Mucosa of descending colon (tissue), 3 donors: ENCODE measurements around the gene CDC42BPA. TPM values are rescaled to one million over a fixed set of nuclear protein-coding genes. Genes with fewer than 3 reads are reported as not detected.

ENCODE experiments used
- ATAC-seq: fragments of 200-7000 bp; cut with Tn5 transposase; one replicate; pipeline ENCODE4 v1.9.1; 2020; ENCODE audit warnings: mild to moderate bottlenecking, moderate library complexity
- DNase-seq, 3 donors: peaks; one replicate each; pipeline ENCODE4 v3.0.0-alpha.2; 2020
- H3K36me3 ChIP-seq: fragments of 200-600 bp; one replicate; pipeline ENCODE4 v1.8.0; 2021; ENCODE audit warnings: low read depth, mild to moderate bottlenecking
- H3K4me1 ChIP-seq: fragments of 200-600 bp; one replicate; pipeline ENCODE4 v1.8.0; 2021; ENCODE audit warnings: low read depth, mild to moderate bottlenecking
- H3K4me3 ChIP-seq: fragments of 200-600 bp; one replicate; pipeline ENCODE4 v1.8.0; 2021; ENCODE audit warnings: mild to moderate bottlenecking
- H3K9me3 ChIP-seq: fragments of 200-600 bp; one replicate; pipeline ENCODE4 v1.8.0; 2021; ENCODE audit warnings: mild to moderate bottlenecking
- CTCF ChIP-seq: fragments of 200-600 bp; IDR thresholded peaks from one replicate; pipeline ENCODE4 v1.8.0; 2022; ENCODE audit warnings: antibody characterized with exemption, mild to moderate bottlenecking
- intact Hi-C, 2 donors: fragments of 100-400 bp; cut with DNase I in 1 of 2; cut with micrococcal nuclease in 1 of 2; formaldehyde crosslinking; loops; one replicate each; pipeline versions ENCODE4 v1.11.0 to v1.11.1; 2022; cut with DNase I, micrococcal nuclease
- long read RNA-seq, 2 donors: library from polyadenylated mRNA; unstranded; transcript quantifications; one replicate each; pipeline ENCODE4 v2.0.0, GENCODE V29; 2019 to 2021
- total RNA-seq, 3 donors: library from RNA; stranded (reverse); fragmentation: NEBNext Ultra II Directional in 2 of 3; extraction: Animal tissue kit (Norgen Biotek cat#: 25700) in 2 of 3; gene quantifications; one replicate each; pipeline versions ENCODE4 v1.2.1 to v1.2.4, GENCODE V29; 2021 to 2023
- donor health status: DM: no; HTN: no; CAD: no; lungs with moderate emphysema.
- donor health status: DM: no; HTN: no; CAD: no.
- donor health status: DM: no; HTN: yes; CAD: no.

Gene CDC42BPA
- total RNA-seq = 10 to 100 TPM; 32.6 to 70.7 (median 50.2) TPM
- long read RNA-seq, donor 1, full-length matches to known transcripts = 1 of 20 reads
- long read RNA-seq, donor 1, partial matches to known transcripts = 14 of 20 reads
- long read RNA-seq, donor 1, other reads (novel, unspliced or antisense) = 5 of 20 reads
- long read RNA-seq, donor 2, partial matches to known transcripts = 9 of 10 reads
- long read RNA-seq, donor 2, other reads (novel, unspliced or antisense) = 1 of 10 reads

- DNase-seq (peak; percentile 79 to 88 (median 86)), ATAC-seq (peak; percentile 79)
- intact Hi-C loops = no loop called here
- TF ChIP-seq CTCF = no peak
- Histone ChIP-seq H3K4me3 (peak within 1 kb of the TSS; percentile 65), H3K36me3 (no peaks in the 10 kb centered on the region), H3K9me3 (no peaks in the 10 kb centered on the region), H3K4me1 (peaks cover 26% of the 10 kb centered on the region)
Measured at GRCh38 chr1:227318016-227318852, at the start of gene CDC42BPA. CDC42BPA (minus strand) TSS chr1:227318492; CDS start chr1:227317182, 1,310 bp downstream.

- no peak for DNase-seq
- intact Hi-C loops = no loop called here
- ATAC-seq = no peak
Measured at GRCh38 chr1:227368009-227368408, 49.7 kb upstream of the CDC42BPA start.

GRCh38 chr1:227365473-227366431, 47.5 kb upstream of the CDC42BPA start:
- DNase-seq = peak in 1 of 3 donors; percentile 49
- Histone ChIP-seq H3K36me3 (no peaks in the 10 kb centered on the region), H3K9me3 (no peaks in the 10 kb centered on the region), H3K4me1 (peaks cover 4% of the 10 kb centered on the region), H3K4me3 (no peak overlapping the region)
- intact Hi-C loops = no loop called here
- peak; percentile 95 for ATAC-seq
- TF ChIP-seq CTCF = no peak

More at GRCh38 chr1:227368009-227368408, 49.7 kb upstream of the CDC42BPA start:
- H3K4me1 ChIP-seq = peaks cover 4% of the 10 kb centered on the region
- no peak for TF ChIP-seq CTCF
- no peaks in the 10 kb centered on the region for H3K36me3 ChIP-seq
- H3K9me3 ChIP-seq = no peaks in the 10 kb centered on the region
- H3K4me3 ChIP-seq = no peak overlapping the region

GRCh38 chr1:227364657-227365056, 46.4 kb upstream of the CDC42BPA start:
- ATAC-seq = no peak
- Histone ChIP-seq H3K4me3 (no peak overlapping the region), H3K9me3 (no peaks in the 10 kb centered on the region), H3K4me1 (peaks cover 4% of the 10 kb centered on the region), H3K36me3 (no peaks in the 10 kb centered on the region)
- TF ChIP-seq CTCF = no peak
- intact Hi-C loops = no loop called here
- no peak for DNase-seq

DNA sequence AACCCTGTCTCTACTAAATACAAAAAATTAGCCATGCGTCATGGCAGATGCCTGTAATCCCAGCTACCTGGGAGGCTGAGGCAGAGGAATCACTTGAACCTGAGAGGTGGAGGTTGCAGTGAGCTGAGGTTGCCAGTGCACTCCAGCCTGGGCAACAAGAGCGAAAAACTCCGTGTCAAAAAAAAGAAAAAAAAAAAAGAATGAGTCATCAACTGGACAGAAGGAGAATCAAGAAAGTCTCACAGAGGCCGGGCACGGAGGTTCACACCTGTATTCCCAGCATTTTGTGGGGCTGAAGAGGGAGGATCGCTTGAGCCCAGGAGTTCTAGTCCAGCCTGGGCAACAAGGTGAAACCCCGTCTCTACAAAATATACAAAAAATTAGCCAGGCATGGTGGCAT, 45.5 kb upstream of the CDC42BPA start:
- intact Hi-C loops = no loop called here

More for the DNA sequence above, 45.5 kb upstream of the CDC42BPA start:
- TF ChIP-seq CTCF = no peak
- ATAC-seq (no peak), DNase-seq (no peak)
- Histone ChIP-seq H3K4me3 (no peak overlapping the region), H3K36me3 (no peaks in the 10 kb centered on the region), H3K9me3 (no peaks in the 10 kb centered on the region), H3K4me1 (peaks cover 4% of the 10 kb centered on the region)
